ENCODE results near the gene TMEM120B.
"Not testable (repeated sequence)": the region's sequence is repeated elsewhere in the genome, so short reads cannot be mapped to it uniquely, and the experiment has no call there.

TMEM120B gene

GRCh38 chr12:121774968-121775474, 62.5 kb downstream of the TMEM120B start:
- no peak for DNase-seq (ENCODE audit: low read depth, low spot score)

DNA sequence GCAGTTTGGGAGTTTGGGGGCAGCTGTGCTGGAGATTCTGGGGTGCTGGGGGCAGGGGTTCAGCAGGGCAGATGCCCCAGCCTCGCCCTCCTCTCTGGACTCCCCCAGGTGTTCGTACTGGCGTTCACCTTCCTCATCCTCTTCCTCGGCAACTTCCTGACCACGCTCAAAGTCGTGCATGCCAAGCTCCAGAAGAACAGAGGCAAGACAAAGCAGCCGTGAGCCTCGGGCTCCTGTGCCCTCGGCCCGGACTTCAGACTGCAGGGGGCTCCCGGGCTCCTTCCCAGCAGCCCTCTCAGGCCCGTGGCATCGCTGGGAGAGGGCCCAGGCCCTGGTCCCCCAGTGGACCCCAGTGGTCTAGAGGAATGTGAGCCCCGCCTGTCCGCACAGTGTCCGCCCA, 62.9 kb downstream of the TMEM120B start:
- no peak for DNase-seq (ENCODE audit: low read depth, low spot score)

DNA sequence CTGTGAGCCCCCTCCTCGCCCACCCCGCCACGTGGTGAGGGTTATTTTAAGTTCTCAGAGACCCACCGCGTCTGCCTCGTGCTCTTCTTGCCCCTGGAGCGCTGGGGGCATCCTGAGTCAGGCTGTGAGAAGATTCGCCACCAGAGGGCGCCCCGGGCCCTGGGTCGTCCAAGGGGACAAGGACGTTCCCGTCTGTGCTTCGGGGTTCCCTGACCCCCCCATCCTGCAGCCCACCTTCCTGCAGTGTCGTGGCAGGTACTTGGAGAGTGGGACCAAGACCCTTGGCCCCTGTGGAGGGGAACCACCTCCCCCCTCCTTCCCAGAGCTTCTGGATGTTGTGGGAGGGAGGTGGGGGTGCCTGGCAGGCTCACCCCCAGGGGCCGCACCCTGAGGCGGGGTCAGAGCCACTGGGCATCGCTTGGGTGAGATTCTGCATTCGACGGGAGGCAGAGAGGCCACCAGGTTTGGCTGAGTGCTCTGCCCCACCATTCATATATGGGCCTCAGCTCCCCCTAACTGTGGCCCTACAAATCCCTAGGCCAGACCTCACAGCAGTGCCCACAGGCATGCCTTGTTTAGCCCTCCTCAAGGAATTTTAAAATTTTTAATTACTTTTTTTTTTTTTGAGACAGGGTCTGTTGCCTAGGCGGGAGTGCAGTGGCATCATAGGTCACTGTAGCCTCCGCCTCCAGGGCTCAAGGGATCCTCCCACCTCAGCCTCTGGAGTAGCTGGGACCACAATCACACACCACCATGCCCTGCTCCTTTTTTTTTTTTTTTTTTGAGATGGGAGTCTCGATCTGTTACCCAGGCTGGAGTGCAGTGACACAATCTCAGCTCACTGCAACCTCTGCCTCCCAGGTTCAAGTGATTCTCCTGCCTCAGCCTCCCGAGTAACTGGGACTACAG, 63.9 kb downstream of the TMEM120B start:
- DNase-seq (ENCODE audit: low read depth, low spot score) = no peak

- DNase-seq (ENCODE audit: low read depth, low spot score) = no peak
Observed at GRCh38 chr12:121778567-121779421, 66.2 kb downstream of the TMEM120B start.

- no peak for DNase-seq (ENCODE audit: low read depth, low spot score)
Observed at GRCh38 chr12:121779422-121779895, 66.9 kb downstream of the TMEM120B start.

GRCh38 chr12:121780429-121780828, 67.9 kb downstream of the TMEM120B start:
- DNase-seq (ENCODE audit: low read depth, low spot score) = no peak

DNA sequence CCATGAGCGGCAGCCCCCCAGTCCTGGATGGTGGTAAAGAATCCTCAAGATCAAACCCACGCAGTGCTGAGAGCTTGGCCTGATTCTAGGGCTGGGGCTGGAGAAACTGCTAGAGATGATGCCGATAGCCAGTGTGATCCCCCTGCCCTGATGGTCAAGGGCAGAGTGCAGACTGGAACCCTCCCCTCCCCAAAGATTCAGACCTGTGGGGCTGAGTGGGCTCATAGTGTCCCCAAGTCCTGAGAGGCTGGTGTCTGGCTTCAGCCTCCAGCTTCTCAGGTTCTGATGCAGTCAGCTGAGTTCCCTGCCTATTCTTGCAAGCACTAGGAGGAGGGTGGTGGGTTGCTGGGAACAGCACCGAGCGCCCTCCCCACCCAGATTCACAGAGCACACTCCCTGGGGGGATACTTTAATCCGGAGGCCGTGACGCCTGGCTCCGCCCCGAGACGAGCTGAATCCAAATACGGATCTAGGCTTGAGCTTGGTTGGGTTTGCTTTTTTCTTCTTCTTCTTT, 69.0 kb downstream of the TMEM120B start:
- no peak for DNase-seq (ENCODE audit: low read depth, low spot score)

GRCh38 chr12:121781998-121782979, 69.7 kb downstream of the TMEM120B start:
- DNase-seq (ENCODE audit: low read depth, low spot score) = no peak

GRCh38 chr12:121783766-121784165, 71.2 kb downstream of the TMEM120B start:
- DNase-seq (ENCODE audit: low read depth, low spot score) = no peak

GRCh38 chr12:121784460-121784859, 71.9 kb downstream of the TMEM120B start:
- no peak for DNase-seq (ENCODE audit: low read depth, low spot score)

DNA sequence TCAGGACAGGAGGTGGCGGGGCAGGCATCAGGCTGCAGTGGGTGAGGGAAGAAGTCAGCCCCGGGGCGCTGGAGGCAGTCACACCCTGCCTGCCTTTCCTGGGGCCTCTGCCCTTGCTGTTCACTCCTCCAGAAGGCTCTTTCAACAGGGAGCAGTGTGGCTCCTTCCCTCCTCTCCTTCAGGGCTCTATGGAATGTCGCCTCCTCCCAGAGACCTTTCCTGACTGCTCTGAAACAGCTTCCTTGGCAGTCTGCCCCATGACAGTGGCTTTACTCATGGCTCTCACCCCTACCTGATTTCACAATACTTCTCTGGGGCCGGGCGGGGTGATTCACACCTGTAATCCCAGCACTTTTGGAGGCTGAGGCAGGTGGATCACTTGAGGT, 73.9 kb downstream of the TMEM120B start:
- no peak for DNase-seq (ENCODE audit: low read depth, low spot score)

DNA sequence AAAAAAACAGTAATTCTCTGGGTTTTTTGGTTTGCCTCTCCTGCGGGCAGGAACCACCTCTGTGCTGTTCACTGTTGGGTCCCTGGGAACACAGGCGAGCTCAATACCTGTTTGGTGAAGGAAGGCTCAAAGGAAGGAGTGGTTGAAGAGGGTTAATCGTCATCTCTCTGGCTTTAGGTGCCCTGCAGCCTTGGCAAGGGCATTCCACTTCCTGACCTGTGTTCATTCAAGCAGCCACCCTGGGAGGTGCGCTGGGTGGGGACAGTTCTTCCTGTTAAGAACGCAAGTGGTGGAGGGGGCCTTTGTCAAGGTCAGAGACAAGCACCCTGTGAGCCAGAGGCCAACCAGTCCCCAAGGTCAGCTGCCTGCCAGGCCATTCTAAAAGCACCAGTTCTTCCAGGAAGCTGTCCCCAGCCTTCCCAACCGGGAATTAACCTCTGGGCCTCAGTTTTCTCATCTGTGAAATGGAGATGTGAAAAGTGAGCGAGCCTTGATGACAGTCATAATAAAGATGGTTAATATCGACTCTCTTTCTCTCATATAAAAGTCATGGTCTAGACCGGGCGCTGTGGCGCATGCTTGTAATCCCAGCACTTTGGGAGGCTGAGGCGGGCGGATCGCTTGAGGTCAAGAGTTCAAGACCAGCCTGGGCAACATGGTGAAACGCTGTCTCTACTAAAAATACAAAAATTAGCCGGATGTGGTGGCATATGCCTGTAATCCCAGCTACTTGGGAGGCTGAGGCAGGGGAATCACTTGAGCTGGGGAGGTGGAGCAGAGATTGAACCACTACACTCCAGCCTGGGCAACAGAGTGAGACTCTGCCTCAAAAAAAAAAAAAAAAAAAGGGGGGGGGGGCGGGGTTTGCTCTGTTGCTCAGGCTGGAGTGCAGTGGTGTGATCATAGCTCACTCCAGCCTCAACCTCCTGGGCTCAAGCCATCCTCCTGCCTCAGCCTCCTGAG, 74.8 kb downstream of the TMEM120B start:
- DNase-seq (ENCODE audit: low read depth, low spot score) = no peak

DNA sequence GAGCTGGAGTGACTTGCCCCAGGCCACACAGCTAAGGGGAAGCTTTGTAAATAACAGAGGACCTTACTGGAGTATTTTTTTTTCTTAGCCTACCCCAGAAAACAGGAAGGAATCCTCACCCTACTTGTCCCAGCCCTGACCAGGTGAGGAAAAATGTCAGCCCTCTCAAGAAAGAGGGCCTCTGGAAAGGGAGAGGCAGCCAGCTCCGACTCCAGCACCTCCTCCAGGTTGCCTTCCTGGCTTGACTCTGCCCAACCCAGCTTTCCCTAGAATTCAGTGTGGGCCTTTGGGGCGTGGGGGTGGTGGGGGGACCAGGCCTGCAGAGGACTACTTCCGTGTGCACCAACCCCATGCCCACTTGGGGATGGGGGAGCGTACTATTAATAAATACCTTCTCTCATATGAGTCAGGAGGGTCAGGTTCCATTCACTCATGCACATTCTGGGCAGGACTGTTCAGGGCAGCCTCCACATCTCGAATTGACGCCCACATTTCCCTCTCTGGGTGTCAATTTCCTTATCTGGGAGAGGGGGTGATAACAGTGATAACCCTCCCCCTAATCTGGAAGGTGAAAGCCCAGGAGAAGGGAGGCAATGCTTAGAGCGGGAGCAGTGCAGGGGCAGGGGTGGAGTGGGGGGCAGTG, 75.7 kb downstream of the TMEM120B start:
- no peak for DNase-seq (ENCODE audit: low read depth, low spot score)

DNA sequence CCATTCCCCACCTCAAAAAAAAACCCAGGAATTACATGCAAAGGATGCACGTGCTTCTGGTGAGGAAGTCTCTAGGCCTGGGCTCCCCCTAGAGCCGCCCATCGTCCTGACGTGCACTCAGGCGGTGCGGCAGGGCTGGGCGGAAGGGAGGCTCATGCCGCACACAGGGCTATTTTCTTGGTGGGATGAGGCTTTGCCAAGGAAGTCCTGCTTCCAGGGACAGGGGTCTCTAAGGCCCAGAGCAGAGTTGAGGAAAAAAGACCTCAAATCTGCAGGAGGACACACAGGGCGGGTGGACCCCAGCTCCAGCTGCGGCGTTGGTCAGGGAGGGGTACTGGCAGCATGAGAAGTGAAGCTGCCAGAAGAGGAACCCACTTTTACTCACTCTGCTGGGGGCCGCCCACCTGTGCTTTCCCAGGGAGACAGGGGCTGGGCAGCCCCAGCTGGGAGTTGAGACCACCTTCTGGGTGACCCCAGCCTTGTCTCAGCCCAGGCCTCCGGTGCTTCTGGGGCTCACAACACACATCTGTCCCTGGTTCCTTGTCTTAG, 76.8 kb downstream of the TMEM120B start:
- no peak for DNase-seq (ENCODE audit: low read depth, low spot score)

- no peak for DNase-seq (ENCODE audit: low read depth, low spot score)
Observed at GRCh38 chr12:121789800-121790728, 77.5 kb downstream of the TMEM120B start.

GRCh38 chr12:121790785-121791184, 78.2 kb downstream of the TMEM120B start:
- DNase-seq (ENCODE audit: low read depth, low spot score) = not testable (repeated sequence)

GRCh38 chr12:121791671-121792551, 79.4 kb downstream of the TMEM120B start:
- DNase-seq (ENCODE audit: low read depth, low spot score) = no peak

Measured in brain pericyte (primary cell).